Sigmoid colon (tissue), 7 donors: ENCODE data around the gene MOB4. TPM values are rescaled to one million over a fixed set of nuclear protein-coding genes. Genes with fewer than 3 reads are reported as not detected.
A peak's percentile ranks its signal among the peaks of the same experiment; 100 is the strongest.
"Not testable (repeated sequence)": the region's sequence is repeated elsewhere in the genome, so short reads cannot be mapped to it uniquely, and the experiment has no call there.

Experiments
- DNase-seq: peaks from one replicate; pipeline ENCODE4 v3.0.0-alpha.2; 2019
- H3K27ac ChIP-seq, 4 donors: fragments of 200-600 bp; sonication (generic); one replicate each; pipeline ENCODE4 v1.5.1; 2016 to 2019; ENCODE audit warnings: mild to moderate bottlenecking in 1 of 4
- H3K27me3 ChIP-seq, 3 donors: fragments of 200-600 bp; sonication (generic); one replicate each; pipeline ENCODE4 v1.5.1; 2019; ENCODE audit warnings: mild to moderate bottlenecking in 1 of 3
- H3K36me3 ChIP-seq, 4 donors: fragments of 200-600 bp; sonication (generic); one replicate each; pipeline ENCODE4 v1.5.1; 2016 to 2019
- H3K4me1 ChIP-seq, 4 donors: fragments of 200-600 bp; sonication (generic); one replicate each; pipeline ENCODE4 v1.5.1; 2017 to 2019
- H3K4me3 ChIP-seq, 4 donors: fragments of 200-600 bp; sonication (generic); one replicate each; pipeline ENCODE4 v1.5.1; 2017 to 2019; ENCODE audit warnings: mild to moderate bottlenecking in 2 of 4, moderate library complexity in 1 of 4
- H3K9me3 ChIP-seq, 4 donors: fragments of 200-600 bp in 3 of 4; sonication (generic) in 3 of 4; one replicate each; pipeline versions ENCODE4 v1.5.1 to v1.6.1; 2013 to 2019
- EP300 ChIP-seq, 4 donors: sonication (generic); formaldehyde crosslinking; IDR thresholded peaks; one replicate each; pipeline ENCODE4 v1.6.1; 2017; ENCODE audit warnings: antibody characterized with exemption in 4 of 4
- POLR2A ChIP-seq, 2 donors: fragments of 450-650 bp; IDR thresholded peaks; one replicate each; pipeline ENCODE4 v1.6.1; 2016; ENCODE audit warnings: antibody characterized with exemption in 2 of 2, mild to moderate bottlenecking in 2 of 2, moderate library complexity in 2 of 2
- POLR2AphosphoS5 ChIP-seq, 4 donors: sonication (generic); formaldehyde crosslinking; IDR thresholded peaks; one replicate each; pipeline ENCODE4 v1.6.1; 2017; ENCODE audit warnings: antibody characterized with exemption in 4 of 4
- WGBS, 2 donors: extraction: QIAGEN DNeasy Blood & Tissue Kit; methylation state at CpG; one replicate each; pipeline ENCODE4 v1.1.7; 2013; 5-methylcytosine and 5-hydroxymethylcytosine counted together
- intact Hi-C: fragments of 100-400 bp; cut with DNase I; formaldehyde crosslinking; loops from one replicate; pipeline ENCODE4 v1.15.1; 2023
- polyA plus RNA-seq, 3 donors: library from polyadenylated mRNA; stranded (reverse); fragments of 200-250 nt; gene quantifications; one replicate each; pipeline ENCODE4 v1.2.3, GENCODE V29; 2013
- total RNA-seq, 4 donors: library from RNA; depleted of rRNA; stranded (reverse); fragments of >200 nt; gene quantifications; one replicate each; pipeline ENCODE4 v1.1.0, GENCODE V29; 2016
- TF ChIP-seq, protein P1 (sequence below), 4 experiments: fragments of 450-650 bp in 3 of 4; fragments of 200-600 bp in 1 of 4; IDR thresholded peaks; one replicate each; pipeline ENCODE4 v1.5.1; 2016 to 2019; ENCODE audit warnings: antibody characterized with exemption in 4 of 4, mild to moderate bottlenecking in 3 of 4, moderate library complexity in 2 of 4
- donor health status: healthy with polysubstance abuse.
- donor health status: Bipolar disorder and iron deficiency.
- donor health status: healthy.

MOB4 gene
- total and polyA plus RNA-seq, 7 donors: 22.2 to 50.5 (median 40.3) TPM

DNA sequence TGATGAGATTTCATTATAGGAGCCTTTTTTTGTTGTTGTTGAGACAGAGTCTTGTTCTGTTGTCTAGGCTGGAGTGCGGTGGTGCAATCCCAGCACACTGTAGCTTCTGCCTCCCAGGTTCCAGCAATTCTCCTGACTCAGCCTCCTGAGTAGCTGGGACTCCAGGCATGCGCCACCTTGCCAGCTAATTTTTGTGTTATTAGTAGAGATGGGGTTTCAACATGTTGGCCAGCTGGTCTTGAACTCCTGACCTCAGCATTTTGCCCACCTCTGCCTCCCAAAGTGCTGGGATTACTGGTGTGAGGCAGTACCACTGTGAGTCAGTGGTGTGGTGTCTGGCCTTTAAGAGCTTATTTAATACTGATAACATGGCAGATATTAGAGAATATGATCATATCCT, 60.1 kb downstream of the MOB4 start:
- peak overlapping the region in 2 of 4 donors; percentile 28 to 36 for H3K27ac ChIP-seq

DNA sequence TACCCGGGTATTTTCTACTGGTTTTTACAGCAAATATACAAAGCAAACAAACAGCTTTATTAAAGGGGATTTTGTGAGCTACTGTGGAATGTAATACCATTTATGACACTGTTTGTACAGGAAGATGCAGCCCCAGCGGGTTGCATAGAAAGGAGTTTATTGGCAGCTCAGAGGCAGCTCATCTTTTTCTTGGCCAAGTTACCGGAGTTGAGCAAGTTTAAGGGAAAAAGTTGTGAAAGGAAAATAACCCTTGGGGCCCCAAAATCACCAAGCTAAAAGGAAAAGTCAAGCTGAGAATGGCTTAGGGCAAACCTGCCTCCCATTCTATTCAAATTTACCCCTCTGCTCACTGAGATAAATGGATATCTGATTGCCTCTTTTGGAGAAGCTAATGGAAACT, 60.8 kb downstream of the MOB4 start:
- Histone ChIP-seq H3K27me3 (no peaks in the 10 kb centered on the region), H3K27ac (peak overlapping the region in 2 of 4 donors; percentile 28 to 36), H3K4me3 (no peak overlapping the region), H3K36me3 (no peaks in the 10 kb centered on the region), H3K4me1 (no peaks in the 10 kb centered on the region), H3K9me3 (no peaks in the 10 kb centered on the region)
- TF ChIP-seq, protein P1, sequence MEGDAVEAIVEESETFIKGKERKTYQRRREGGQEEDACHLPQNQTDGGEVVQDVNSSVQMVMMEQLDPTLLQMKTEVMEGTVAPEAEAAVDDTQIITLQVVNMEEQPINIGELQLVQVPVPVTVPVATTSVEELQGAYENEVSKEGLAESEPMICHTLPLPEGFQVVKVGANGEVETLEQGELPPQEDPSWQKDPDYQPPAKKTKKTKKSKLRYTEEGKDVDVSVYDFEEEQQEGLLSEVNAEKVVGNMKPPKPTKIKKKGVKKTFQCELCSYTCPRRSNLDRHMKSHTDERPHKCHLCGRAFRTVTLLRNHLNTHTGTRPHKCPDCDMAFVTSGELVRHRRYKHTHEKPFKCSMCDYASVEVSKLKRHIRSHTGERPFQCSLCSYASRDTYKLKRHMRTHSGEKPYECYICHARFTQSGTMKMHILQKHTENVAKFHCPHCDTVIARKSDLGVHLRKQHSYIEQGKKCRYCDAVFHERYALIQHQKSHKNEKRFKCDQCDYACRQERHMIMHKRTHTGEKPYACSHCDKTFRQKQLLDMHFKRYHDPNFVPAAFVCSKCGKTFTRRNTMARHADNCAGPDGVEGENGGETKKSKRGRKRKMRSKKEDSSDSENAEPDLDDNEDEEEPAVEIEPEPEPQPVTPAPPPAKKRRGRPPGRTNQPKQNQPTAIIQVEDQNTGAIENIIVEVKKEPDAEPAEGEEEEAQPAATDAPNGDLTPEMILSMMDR (IDR thresholded peaks at IDR 0.05): no peak
- TF ChIP-seq POLR2AphosphoS5 (IDR thresholded peaks at IDR 0.05) (peak in 1 of 4 donors; percentile 6), POLR2A (IDR thresholded peaks at IDR 0.05) (no peak)
- intact Hi-C loops: no loop called here
- DNase-seq: no peak
- 20 to 53% methylated on average over 3 of the region's 3 CpGs for WGBS, 2 donors

More for the DNA sequence above, 60.1 kb downstream of the MOB4 start:
- 93 to 96% methylated on average over 2 of the region's 2 CpGs for WGBS, 2 donors
- TF ChIP-seq EP300 (IDR thresholded peaks at IDR 0.05): no peak
- TF ChIP-seq POLR2AphosphoS5 (IDR thresholded peaks at IDR 0.05): no peak
- TF ChIP-seq POLR2A (IDR thresholded peaks at IDR 0.05): no peak
- TF ChIP-seq, protein P1 (IDR thresholded peaks at IDR 0.05): no peak
- Histone ChIP-seq H3K9me3 (no peaks in the 10 kb centered on the region), H3K27me3 (no peaks in the 10 kb centered on the region), H3K4me1 (no peaks in the 10 kb centered on the region), H3K36me3 (no peaks in the 10 kb centered on the region), H3K4me3 (no peak overlapping the region)
- peak; percentile 72 for DNase-seq
- intact Hi-C loops: no loop called here

DNA sequence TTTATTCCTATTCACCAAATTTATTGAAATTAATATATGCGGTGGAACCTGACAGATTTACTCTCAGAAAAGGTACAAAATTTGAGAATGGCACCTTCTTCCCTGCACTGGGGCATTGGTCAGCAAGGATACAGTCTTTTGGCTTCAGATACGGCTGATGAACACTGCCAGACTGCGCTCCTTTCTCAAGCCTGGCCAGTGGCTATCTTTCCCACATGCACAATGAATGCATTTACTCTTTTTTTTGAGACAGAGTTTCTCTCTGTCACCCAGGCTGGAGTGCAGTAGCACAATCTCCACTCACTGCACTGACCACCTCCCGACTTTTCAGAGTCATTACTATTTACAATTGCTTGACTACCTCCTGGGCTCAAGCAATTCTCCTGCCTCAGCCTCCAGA, 61.6 kb downstream of the MOB4 start:
- Histone ChIP-seq H3K4me1 (no peaks in the 10 kb centered on the region), H3K27me3 (no peaks in the 10 kb centered on the region), H3K27ac (no peak overlapping the region), H3K9me3 (no peaks in the 10 kb centered on the region), H3K4me3 (no peak overlapping the region), H3K36me3 (no peaks in the 10 kb centered on the region)
- no peak for TF ChIP-seq EP300 (IDR thresholded peaks at IDR 0.05)
- no peak for TF ChIP-seq POLR2A (IDR thresholded peaks at IDR 0.05)
- TF ChIP-seq POLR2AphosphoS5 (IDR thresholded peaks at IDR 0.05): no peak
- intact Hi-C loops: no loop called here
- 90 to 94% methylated on average over 4 of the region's 4 CpGs for WGBS, 2 donors
- DNase-seq: no peak

DNA sequence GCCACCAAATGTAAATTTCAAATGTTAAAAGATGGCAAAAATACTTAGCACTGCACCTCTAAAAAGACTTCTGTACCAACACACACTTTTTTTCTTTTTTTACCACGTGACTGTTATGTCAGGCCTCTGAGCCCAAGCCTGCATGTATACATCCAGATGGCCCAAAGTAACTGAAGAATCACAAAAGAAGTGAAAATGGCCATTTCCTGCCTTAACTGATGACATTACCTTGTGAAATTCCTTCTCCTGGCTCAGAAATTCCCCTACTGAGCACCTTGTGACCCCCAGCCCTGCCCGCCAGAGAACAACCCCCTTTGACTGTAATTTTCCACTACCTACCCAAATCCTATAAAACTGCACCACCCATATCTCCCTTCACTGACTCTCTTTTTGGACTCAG, 62.4 kb downstream of the MOB4 start:
- WGBS, 2 donors: 84 to 86% methylated on average over 2 of the region's 2 CpGs

DNA sequence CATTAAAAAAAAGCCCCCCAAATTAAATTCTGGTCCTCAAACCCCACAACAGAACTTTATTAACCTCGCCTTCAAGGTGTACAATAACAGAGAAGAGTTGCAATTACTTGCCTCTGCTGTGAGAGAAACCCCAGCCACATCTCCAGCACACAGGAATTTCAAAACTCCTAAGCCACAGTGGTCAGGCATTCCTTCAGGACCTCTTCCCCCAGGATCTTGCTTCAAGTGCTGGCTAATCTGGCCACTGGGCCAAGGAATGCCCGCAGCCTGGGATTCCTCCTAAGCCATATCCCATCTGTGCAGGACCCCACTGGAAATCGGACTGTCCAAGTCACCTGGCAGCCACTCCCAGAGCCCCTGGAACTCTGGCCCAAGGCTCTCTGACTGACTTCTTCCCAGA, 64.3 kb downstream of the MOB4 start:
- H3K36me3 ChIP-seq, H3K9me3 ChIP-seq, H3K4me3 ChIP-seq, H3K4me1 ChIP-seq, H3K27me3 ChIP-seq, intact Hi-C loops, DNase-seq, H3K27ac ChIP-seq: not testable (repeated sequence)
- WGBS, 2 donors: 88 to 93% methylated on average over 3 of the region's 3 CpGs

More for the DNA sequence above, 62.4 kb downstream of the MOB4 start:
- H3K27me3 ChIP-seq, intact Hi-C loops, H3K9me3 ChIP-seq, H3K27ac ChIP-seq, H3K36me3 ChIP-seq, H3K4me1 ChIP-seq, H3K4me3 ChIP-seq, DNase-seq: not testable (repeated sequence)

DNA sequence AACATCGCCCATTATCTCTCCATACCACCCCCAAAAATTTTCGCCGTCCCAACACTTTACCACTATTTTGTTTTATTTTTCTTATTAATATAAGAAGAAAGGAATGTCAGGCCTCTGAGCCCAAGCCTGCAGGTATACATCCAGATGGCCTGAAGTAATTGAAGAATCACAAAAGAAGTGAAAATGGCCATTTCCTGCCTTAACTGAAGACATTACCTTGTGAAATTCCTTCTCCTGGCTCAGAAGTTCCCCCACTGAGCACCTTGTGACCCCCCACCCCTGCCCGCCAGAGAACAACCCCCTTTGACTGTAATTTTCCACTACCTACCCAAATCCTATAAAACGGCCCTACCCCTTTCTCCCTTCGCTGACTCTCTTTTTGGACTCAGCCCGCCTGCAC, 71.4 kb downstream of the MOB4 start:
- H3K27me3 ChIP-seq, H3K4me3 ChIP-seq, DNase-seq, H3K36me3 ChIP-seq, intact Hi-C loops, H3K9me3 ChIP-seq, H3K27ac ChIP-seq, H3K4me1 ChIP-seq: not testable (repeated sequence)
- 60 to 79% methylated on average over 7 of the region's 7 CpGs for WGBS, 2 donors

DNA sequence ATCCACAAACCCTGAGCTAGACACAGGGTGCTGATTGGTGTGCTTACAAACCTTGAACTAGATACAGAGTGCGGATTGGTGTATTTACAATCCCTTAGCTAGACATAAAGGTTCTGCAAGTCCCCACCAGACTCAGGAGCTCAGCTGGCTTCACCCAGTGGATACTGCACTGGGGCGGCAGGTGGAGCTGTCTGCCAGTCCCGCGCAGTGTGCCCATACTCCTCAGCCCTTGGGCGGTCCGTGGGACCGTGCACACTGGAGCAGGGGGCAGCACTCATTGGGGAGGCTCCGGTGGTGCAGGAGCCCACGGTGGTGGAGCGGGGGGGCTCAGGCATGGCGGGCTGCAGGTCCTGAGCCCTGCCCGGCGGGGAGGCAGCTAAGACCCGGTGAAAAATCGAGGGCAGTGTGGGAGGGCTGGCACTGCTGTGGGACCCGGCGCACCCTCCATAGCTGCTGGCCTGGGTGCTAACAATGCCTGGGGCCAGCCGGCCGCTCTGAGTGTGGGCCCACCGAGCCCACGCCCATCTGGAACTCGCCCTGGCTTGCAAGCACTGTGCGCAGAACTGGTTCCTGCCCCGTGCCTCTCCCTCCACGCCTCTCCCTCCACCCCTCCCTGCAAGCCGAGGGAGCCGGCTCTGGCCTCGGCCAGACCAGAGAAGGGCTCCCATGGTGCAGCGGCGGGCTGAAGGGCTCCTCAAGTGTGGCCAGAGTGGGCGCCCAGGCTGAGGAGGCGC, 75.6 kb downstream of the MOB4 start:
- no peak overlapping the region for H3K27ac ChIP-seq
- H3K4me1 ChIP-seq: no peaks in the 10 kb centered on the region
- H3K4me3 ChIP-seq: no peak overlapping the region
- no peaks in the 10 kb centered on the region for H3K9me3 ChIP-seq
- no peak for DNase-seq
- H3K36me3 ChIP-seq: no peaks in the 10 kb centered on the region
- WGBS, 2 donors: 95% methylated on average over 32 of the region's 32 CpGs
- no peaks in the 10 kb centered on the region for H3K27me3 ChIP-seq
- no peak for TF ChIP-seq EP300 (IDR thresholded peaks at IDR 0.05)
- no peak for TF ChIP-seq POLR2AphosphoS5 (IDR thresholded peaks at IDR 0.05)
- TF ChIP-seq POLR2A (IDR thresholded peaks at IDR 0.05): no peak
- TF ChIP-seq, protein P1 (IDR thresholded peaks at IDR 0.05): no peak
- intact Hi-C loops: no loop called here
